Measurements from ENCODE around the gene PARD3.

DNA sequence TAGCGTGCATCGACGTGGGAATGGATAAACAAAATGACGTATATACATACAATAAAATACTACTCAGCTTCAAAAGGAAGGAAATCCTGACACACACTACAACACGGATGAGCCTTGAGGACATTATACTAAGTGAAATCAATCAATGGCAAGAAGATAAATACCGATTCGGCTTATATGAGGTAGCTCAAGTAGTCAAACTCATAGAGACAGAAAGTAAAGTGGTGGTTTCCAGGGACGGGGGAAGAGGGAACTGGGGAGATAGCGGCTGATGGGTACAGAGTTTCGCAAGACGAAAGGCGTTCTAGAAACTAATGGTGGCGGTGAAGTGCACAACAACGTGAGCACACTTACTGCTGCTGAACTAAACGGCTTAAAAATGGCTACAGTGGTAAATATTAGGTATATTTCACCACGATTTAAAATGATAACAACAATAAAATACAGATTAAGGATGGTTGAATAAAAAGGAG is 516.7 kb downstream of the PARD3 start:
- TF ChIP-seq EZH2phosphoT487 (IDR thresholded peaks at IDR 0.05; ENCODE audit: borderline replicate concordance) (no peak), ZNF274 (IDR thresholded peaks at IDR 0.05; ENCODE audit: low read depth, low read length) (no peak), POLR2AphosphoS5 (IDR thresholded peaks at IDR 0.05; ENCODE audit: low read depth, low read length) (no peak), CTCF (IDR thresholded peaks at IDR 0.05 in 2 of 3, conservative IDR thresholded peaks at IDR 0.05 in 1 of 3; ENCODE audit: borderline replicate concordance in 1 of 3, insufficient read depth in 1 of 3, low read depth in 2 of 3, low read length in 2 of 3) (no peak), POLR2A (IDR thresholded peaks at IDR 0.05; ENCODE audit: borderline replicate concordance, extremely low read depth, insufficient read depth, insufficient read length) (no peak), EZH2 (IDR thresholded peaks at IDR 0.05) (no peak), TCF7L2 (IDR thresholded peaks at IDR 0.05; ENCODE audit: borderline replicate concordance, extremely low read depth, insufficient read depth, insufficient read length) (no peak), MAX (IDR thresholded peaks at IDR 0.05) (no peak), ELF1 (IDR thresholded peaks at IDR 0.05; ENCODE audit: borderline replicate concordance, low read depth) (no peak), SIN3A (IDR thresholded peaks at IDR 0.05; ENCODE audit: low read depth) (no peak), CBX3 (IDR thresholded peaks at IDR 0.05; ENCODE audit: low read depth) (no peak), YY1 (IDR thresholded peaks at IDR 0.05; ENCODE audit: extremely low read depth, insufficient replicate concordance, low read depth, low read length) (no peak)
- TF ChIP-seq, protein P1, sequence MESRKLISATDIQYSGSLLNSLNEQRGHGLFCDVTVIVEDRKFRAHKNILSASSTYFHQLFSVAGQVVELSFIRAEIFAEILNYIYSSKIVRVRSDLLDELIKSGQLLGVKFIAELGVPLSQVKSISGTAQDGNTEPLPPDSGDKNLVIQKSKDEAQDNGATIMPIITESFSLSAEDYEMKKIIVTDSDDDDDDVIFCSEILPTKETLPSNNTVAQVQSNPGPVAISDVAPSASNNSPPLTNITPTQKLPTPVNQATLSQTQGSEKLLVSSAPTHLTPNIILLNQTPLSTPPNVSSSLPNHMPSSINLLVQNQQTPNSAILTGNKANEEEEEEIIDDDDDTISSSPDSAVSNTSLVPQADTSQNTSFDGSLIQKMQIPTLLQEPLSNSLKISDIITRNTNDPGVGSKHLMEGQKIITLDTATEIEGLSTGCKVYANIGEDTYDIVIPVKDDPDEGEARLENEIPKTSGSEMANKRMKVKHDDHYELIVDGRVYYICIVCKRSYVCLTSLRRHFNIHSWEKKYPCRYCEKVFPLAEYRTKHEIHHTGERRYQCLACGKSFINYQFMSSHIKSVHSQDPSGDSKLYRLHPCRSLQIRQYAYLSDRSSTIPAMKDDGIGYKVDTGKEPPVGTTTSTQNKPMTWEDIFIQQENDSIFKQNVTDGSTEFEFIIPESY (IDR thresholded peaks at IDR 0.05; ENCODE audit: extremely low read depth, insufficient replicate concordance, low read length): no peak

All from HCT116 (cell line).